PFSK-1 (cell line): ENCODE measurements around the gene FMNL1.

Source experiments
- FOXP2 ChIP-seq: optimal IDR thresholded peaks from 2 replicates; pipeline ENCODE3; 2011; ENCODE audit warnings: borderline replicate concordance, control low read depth, inconsistent platforms; ENCODE audit not compliant: insufficient read depth; ENCODE audit errors: extremely low read length, extremely low read depth
- POLR2AphosphoS5 ChIP-seq: IDR thresholded peaks from 2 replicates; pipeline ENCODE4 v1.6.1; 2012; ENCODE audit warnings: low read depth, mild to moderate bottlenecking, control low read depth, low read length, moderate library complexity
- REST ChIP-seq, 2 experiments: IDR thresholded peaks; 2 replicates each; pipeline versions ENCODE4 v1.6.1 to v1.8.0; 2011 to 2012; ENCODE audit warnings: low read depth in 2 of 2, low read length in 2 of 2, control low read depth in 1 of 2, inconsistent platforms in 1 of 2, mild to moderate bottlenecking in 1 of 2, moderate library complexity in 1 of 2; ENCODE audit not compliant: insufficient read depth in 1 of 2
- SIN3A ChIP-seq: IDR thresholded peaks from 2 replicates; pipeline ENCODE4 v1.6.1; 2012; ENCODE audit warnings: mild to moderate bottlenecking, low read length, moderate library complexity, borderline replicate concordance; ENCODE audit not compliant: insufficient read depth
- TAF1 ChIP-seq: IDR thresholded peaks from 2 replicates; pipeline ENCODE4 v1.6.1; 2012; ENCODE audit warnings: low read length, control low read depth, borderline replicate concordance; ENCODE audit not compliant: insufficient read depth

FMNL1 gene

GRCh38 chr17:45253879-45254278 lies 32.2 kb downstream of the FMNL1 start:
- TF ChIP-seq REST (IDR thresholded peaks at IDR 0.05; ENCODE audit: insufficient read depth in 1 of 2, low read depth in 2 of 2, low read length in 2 of 2) (no peak), POLR2AphosphoS5 (no peak), TAF1 (no peak), SIN3A (no peak), FOXP2 (no peak)

DNA sequence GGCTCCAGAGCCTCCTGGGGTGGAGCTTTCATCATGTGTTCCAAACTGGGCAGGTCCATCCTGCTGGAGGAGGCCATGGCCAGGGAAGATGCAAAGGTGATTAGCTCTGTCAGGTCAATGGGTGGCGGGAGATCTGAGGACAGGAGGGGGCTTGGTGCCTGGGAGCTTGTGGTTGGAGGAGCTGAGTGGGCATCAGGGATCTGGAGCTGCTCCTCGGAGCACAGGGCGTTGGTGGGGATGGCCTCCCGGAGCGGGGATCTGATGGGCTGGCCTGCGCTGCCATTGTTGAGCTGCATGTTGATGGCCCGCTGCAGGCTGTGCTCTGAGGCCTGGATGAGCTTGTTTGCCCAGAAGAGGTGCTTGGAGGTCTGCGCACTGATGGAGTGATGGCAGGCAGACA lies 33.7 kb downstream of the FMNL1 start:
- TF ChIP-seq POLR2AphosphoS5 (no peak), SIN3A (no peak), REST (IDR thresholded peaks at IDR 0.05; ENCODE audit: insufficient read depth in 1 of 2, low read depth in 2 of 2, low read length in 2 of 2) (no peak), FOXP2 (no peak), TAF1 (no peak)

GRCh38 chr17:45256114-45256966 lies 34.7 kb downstream of the FMNL1 start:
- TF ChIP-seq POLR2AphosphoS5 (no peak), TAF1 (no peak), REST (IDR thresholded peaks at IDR 0.05; ENCODE audit: insufficient read depth in 1 of 2, low read depth in 2 of 2, low read length in 2 of 2) (no peak), FOXP2 (no peak), SIN3A (no peak)

- TF ChIP-seq SIN3A (no peak), FOXP2 (no peak), TAF1 (no peak), POLR2AphosphoS5 (no peak), REST (IDR thresholded peaks at IDR 0.05; ENCODE audit: insufficient read depth in 1 of 2, low read depth in 2 of 2, low read length in 2 of 2) (no peak)
These were observed 35.4 kb downstream of the FMNL1 start for GRCh38 chr17:45257115-45257514.

- TF ChIP-seq REST (IDR thresholded peaks at IDR 0.05; ENCODE audit: insufficient read depth in 1 of 2, low read depth in 2 of 2, low read length in 2 of 2) (no peak), TAF1 (no peak), FOXP2 (no peak), SIN3A (no peak), POLR2AphosphoS5 (no peak)
These were observed 37.3 kb downstream of the FMNL1 start for GRCh38 chr17:45258981-45259380.
